ENCODE measurements around the gene FAM168B.

FAM168B gene

DNA sequence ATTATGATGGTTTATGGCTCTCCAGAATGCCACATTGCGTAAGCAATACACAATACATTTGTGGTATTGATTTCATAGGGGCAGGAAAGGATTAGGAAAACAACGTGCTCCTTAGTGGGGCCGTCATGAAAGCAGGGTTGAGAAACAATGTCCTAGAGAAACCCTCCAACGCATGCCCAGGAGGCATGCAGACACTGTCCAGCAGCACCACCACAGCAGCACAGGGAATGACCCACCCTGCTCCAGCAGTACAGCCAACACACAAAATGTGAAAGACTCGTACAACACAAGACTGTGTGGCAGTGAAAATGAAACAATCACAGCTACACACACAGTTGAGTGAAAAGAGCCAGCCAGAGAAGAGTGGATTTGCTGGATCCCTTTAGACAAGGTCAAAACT, 66.3 kb downstream of the FAM168B start:
- no peak for DNase-seq (ENCODE audit: low spot score)
- TF ChIP-seq, protein P1, sequence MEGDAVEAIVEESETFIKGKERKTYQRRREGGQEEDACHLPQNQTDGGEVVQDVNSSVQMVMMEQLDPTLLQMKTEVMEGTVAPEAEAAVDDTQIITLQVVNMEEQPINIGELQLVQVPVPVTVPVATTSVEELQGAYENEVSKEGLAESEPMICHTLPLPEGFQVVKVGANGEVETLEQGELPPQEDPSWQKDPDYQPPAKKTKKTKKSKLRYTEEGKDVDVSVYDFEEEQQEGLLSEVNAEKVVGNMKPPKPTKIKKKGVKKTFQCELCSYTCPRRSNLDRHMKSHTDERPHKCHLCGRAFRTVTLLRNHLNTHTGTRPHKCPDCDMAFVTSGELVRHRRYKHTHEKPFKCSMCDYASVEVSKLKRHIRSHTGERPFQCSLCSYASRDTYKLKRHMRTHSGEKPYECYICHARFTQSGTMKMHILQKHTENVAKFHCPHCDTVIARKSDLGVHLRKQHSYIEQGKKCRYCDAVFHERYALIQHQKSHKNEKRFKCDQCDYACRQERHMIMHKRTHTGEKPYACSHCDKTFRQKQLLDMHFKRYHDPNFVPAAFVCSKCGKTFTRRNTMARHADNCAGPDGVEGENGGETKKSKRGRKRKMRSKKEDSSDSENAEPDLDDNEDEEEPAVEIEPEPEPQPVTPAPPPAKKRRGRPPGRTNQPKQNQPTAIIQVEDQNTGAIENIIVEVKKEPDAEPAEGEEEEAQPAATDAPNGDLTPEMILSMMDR (IDR thresholded peaks at IDR 0.05; ENCODE audit: extremely low read depth, missing control alignments) = no peak

DNA sequence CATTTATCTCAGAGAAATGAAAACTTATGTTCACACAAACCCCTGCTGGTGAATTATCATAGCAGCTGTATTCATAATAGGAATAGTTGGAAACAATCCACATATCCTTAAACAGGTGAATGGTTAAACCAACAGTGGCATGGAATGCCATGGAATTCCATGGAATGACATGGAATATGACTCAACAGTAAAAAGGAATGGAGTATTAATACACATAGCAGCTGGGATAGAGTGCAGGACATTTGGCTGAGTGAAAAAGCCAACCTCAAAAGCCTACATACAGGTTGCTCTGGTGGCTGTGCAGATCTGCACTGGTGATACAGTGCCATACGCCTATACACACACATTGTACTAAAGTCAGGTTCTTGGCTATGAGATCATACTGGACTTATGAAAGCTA, 69.5 kb downstream of the FAM168B start:
- DNase-seq (ENCODE audit: low spot score) = no peak
- TF ChIP-seq, protein P1 (IDR thresholded peaks at IDR 0.05; ENCODE audit: extremely low read depth, missing control alignments) = no peak

DNA sequence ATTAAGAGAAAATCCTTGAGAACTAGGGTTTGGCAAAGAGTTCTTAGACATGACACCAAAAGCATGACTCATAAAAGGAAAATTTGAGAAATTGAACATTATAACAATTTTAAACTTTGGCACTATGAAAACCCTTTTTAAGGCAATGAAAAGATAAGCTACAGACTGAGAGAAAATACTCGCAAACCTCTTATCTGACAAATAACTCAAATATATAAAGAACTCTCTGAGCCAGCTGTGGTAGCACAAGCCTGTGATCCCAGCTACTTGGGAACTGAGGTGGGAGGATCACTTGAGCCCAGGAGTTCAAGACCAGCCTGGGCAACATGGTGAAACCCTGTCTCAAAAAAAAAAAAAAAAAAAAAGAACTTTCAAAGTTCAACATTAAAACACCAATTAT, 70.5 kb downstream of the FAM168B start:
- TF ChIP-seq, protein P1 (IDR thresholded peaks at IDR 0.05; ENCODE audit: extremely low read depth, missing control alignments) = no peak
- no peak for DNase-seq (ENCODE audit: low spot score)

DNA sequence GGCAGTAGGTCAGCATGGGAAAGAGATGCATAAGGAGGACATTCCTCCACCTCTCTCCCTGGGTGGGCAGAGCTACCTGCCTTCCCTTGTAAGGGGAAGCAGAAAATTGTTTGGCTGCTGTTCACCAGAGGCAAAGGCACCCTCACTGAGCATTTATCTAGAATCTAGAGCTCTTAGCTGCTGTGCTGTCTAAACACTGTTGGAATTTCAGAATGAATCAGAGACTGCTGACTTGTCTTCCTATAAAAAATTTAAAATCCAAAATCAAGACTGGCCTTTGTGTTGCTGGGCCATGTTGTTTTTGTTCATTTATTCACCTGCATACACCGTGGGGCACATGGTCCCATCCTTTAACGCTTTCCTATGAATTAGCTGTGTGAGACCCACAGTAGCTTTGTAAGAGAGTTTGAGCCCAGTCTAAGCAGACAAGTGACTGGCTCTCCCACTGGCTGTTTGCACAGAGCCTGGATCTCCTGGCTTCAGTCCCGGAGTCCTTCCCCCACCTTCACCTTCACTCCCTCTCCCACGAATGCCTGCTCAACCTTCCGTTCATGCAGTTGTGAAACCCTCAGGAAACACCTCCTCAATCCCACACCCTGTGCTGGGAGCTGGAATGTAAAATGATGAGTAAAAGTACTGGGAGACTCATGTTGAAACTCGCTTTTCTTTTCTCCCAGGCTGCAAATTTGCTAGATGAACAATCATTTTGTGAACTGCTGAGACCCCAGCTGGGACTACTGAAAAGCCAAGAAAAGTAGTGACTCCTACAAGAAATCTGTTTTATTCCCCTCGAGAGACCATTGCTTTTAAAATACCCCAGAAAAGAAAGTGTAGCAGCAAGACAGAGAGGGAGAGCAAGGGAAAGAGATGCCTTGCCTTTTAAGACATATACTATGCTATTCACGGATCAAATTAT, 76.2 kb downstream of the FAM168B start:
- DNase-seq (ENCODE audit: low spot score) = no peak
- TF ChIP-seq, protein P1 (IDR thresholded peaks at IDR 0.05; ENCODE audit: extremely low read depth, missing control alignments) = no peak

DNA sequence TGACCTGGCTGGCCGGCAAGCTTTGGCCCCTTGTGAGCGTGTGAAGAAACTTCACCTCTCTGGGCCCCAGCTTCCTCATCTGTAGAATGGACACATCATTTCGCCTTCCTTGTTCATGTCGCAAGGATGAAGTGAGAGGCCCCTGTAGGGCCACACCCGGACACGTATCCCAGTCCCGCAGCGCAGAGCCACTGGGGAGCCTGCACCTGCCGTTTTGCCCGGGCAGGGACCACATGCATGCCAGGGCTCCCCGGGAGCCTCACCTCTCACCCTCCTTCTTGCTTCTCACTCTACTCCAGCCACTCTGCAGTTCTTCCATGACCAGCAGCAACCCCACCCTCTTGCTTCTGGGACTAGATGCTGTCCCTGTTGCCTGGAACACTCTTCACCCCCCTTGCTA, 77.5 kb downstream of the FAM168B start:
- TF ChIP-seq, protein P1 (IDR thresholded peaks at IDR 0.05; ENCODE audit: extremely low read depth, missing control alignments) = no peak
- DNase-seq (ENCODE audit: low spot score) = no peak

DNA sequence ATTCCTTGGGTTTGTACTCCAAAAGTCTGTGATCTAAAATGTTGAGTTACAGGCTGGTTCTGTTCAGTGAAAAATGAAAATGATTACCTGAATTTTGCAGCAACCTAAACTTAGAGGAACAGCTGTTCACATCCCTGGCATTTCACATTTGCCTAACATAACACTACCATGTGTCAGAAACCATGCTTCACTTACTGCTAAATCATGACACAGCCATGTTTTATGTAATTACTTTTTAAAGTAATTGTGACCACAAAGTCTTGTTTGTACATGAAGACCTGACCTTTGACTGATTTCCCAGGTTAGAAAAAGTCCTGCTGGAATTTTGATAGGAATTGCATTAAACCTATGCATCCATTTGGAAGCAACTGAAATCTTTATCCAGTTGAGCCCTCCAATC, 79.1 kb downstream of the FAM168B start:
- DNase-seq (ENCODE audit: low spot score) = no peak
- TF ChIP-seq, protein P1 (IDR thresholded peaks at IDR 0.05; ENCODE audit: extremely low read depth, missing control alignments) = no peak

DNA sequence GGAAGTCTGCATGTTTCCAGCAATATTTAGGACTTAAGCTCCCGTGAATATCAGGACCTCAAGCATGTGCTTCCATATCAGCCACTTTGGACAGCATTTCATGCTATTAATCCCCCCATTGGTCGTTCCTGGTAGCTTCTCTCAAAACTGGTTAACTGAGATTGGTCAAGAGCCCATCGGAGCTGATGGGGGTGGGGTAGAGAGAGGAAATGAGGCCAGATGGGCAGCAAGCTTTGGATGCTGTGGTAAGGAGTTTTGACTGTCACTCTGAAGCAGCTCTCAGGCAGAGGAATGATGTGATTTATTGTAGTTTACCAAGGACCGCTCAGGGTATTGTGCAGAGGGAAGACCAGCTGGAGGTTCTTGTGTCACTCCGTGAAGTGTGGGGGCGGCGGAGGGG, 81.8 kb downstream of the FAM168B start:
- TF ChIP-seq, protein P1 (IDR thresholded peaks at IDR 0.05; ENCODE audit: extremely low read depth, missing control alignments) = no peak
- no peak for DNase-seq (ENCODE audit: low spot score)
